Stimulated activated naive CD8-positive, alpha-beta T cell treated with anti-CD3 and anti-CD28 coated beads, Interleukin-15, Interleukin-2, amounts not matched to agents 100 U/mL and 50 U/mL, for 24 hours (primary cell): ENCODE results near the gene RALGAPB.
A peak's percentile ranks its signal among the peaks of the same experiment; 100 is the strongest.
"Not testable (repeated sequence)": the region's sequence is repeated elsewhere in the genome, so short reads cannot be mapped to it uniquely, and the experiment has no call there.

ENCODE experiments used
- ATAC-seq: fragments of 150-1000 bp; cut with Tn5 transposase; one replicate; pipeline ENCODE4 v1.10.0; 2021
- DNase-seq: peaks from one replicate; pipeline ENCODE4 v3.0.0; 2021

Gene RALGAPB

GRCh38 chr20:38497246-38497935 lies 24.7 kb downstream of the RALGAPB start:
- ATAC-seq: no peak
- DNase-seq: no peak

DNA sequence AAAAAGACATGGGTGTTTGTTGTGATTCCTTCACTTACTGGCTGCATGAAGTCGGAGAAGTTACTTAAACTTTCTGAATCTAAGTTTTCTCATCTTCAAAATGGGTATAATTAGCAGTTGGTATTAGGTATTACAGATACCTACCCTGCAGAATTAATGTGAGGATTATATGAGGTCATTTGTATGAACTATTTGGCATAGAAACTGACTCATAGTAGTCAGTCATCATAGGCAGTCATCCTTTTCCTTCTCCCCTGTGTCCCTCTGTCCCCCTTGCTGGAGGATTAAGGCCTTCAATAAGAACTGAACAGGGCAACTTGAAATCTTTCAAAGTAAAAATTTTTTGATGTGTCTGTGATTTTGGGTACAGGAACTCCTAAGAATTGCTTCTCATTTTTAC lies 26.3 kb downstream of the RALGAPB start:
- ATAC-seq (no peak), DNase-seq (no peak)

GRCh38 chr20:38499366-38499765 lies 26.7 kb downstream of the RALGAPB start:
- DNase-seq (no peak), ATAC-seq (no peak)

DNA sequence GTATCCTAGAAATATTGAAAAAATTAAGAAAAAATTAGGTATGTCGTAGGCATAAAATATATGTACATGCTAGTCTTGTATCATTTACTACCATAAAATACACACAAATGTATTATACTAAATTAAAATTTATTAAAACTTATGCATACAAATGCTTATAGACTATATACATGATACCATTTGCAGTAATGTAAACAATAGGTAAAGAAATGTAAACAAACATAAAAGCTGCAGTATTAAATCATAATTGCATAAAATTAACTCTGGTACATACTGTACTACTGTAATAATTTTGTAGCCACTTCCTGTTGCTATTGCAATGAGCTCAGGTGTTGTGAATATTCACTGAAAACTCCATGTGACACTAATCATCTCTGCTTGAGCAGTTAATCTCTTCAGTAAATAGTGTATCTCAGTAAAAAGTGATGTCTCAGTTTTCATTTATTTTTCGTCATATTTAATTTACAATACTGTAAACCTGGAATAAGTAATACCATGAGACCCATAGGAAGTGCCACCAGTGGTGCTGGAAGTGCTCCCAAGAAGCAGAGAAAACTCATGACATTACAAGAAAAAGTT lies 29.3 kb downstream of the RALGAPB start:
- DNase-seq (no peak), ATAC-seq (no peak)

DNA sequence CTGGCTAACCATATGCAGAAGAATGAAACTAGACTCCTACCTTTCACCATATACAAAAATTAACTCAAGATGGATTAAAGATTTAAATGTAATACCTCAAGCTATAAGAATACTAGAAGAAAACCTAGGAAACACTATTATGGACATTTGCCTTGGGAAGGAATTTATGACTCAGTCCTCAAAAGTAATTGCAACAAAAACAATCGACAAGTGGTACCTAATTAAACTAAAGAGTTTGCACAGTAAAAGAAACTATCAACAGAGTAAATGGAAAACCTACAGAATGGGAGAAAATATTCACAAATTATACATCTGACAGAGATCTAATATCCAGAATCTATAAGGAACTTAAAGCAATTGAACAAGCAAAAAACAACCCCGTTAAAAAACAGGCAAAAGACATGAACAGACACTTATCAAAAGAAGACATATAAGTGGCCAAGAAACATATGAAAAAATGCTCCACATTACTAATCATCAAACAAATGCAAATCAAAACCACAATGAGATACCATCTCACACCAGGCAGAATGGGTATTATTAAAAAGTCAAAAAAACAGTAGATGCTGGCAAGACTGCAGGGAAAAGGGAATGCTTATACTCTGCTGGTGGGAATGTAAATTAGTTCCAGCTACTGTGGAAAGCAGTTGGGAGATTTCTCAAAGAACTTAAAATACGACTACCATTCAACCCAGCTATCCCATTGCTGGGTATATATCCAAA lies 31.9 kb downstream of the RALGAPB start:
- DNase-seq (no peak), ATAC-seq (no peak)

- no peak for ATAC-seq
- no peak for DNase-seq
Measured at GRCh38 chr20:38505091-38505455, 32.4 kb downstream of the RALGAPB start.

DNA sequence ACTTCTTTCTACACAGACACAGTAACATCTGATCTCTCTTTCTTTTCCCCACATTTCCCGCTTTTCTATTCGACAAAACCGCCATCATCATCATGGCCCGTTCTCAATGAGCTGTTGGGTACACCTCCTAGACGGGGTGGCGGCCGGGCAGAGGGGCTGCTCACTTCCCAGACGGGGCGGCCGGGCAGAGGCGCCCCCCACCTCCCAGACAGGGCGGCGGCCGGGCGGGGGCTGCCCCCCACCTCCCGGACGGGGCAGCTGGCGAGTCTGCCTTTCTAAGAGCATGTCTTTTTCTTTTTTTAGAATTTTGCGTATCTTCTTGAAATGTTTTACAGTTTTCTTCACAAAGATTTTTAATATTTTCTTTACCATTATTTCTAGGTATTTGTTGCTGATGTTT lies 39.1 kb downstream of the RALGAPB start:
- DNase-seq: not testable (repeated sequence)

DNA sequence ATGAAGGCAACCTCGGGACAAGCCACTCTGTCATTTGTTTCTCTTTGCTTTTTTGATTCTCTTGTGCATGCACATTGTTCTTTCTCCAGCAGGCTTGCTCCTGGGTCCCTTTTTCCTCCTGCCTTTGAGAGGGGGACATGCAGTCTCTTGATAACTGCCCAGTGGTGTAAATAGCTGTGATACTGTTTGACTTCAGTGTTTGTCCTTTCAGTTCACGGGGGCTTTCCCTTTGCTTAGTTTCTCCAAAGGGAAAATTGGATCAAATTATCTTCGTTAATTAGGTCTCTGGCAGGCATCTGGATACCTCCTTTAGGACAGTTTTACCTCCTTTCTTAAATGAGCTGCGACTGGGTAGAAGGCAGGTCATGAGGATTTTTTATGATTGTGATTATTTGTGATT lies 41.5 kb downstream of the RALGAPB start:
- ATAC-seq (no peak), DNase-seq (no peak)

More for the DNA sequence above, 39.1 kb downstream of the RALGAPB start:
- not testable (repeated sequence) for ATAC-seq

DNA sequence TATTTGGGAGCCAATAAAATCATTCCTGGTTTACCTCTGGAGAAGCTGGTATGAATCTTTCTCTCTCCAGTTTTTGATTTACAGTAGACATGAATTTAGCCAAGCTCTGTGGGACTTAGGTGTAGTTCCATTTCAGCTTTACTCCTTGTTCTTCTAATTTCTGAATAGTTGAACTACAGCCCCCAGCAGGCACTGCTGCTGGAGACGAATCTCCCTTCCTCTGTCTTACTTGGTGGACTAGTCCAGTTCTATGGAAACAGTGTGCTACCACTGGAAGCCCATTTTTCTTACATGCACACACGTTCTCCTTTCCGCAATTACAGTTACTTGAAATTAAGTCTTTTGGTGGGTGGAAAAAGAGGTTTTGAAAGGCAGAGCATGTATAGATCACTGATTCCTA lies 42.3 kb downstream of the RALGAPB start:
- DNase-seq: no peak

GRCh38 chr20:38515631-38516030 lies 43.0 kb downstream of the RALGAPB start:
- ATAC-seq (no peak), DNase-seq (no peak)

More for the DNA sequence above, 42.3 kb downstream of the RALGAPB start:
- no peak for ATAC-seq

GRCh38 chr20:38519426-38519825 lies 46.8 kb downstream of the RALGAPB start:
- no peak for DNase-seq
- ATAC-seq: no peak

DNA sequence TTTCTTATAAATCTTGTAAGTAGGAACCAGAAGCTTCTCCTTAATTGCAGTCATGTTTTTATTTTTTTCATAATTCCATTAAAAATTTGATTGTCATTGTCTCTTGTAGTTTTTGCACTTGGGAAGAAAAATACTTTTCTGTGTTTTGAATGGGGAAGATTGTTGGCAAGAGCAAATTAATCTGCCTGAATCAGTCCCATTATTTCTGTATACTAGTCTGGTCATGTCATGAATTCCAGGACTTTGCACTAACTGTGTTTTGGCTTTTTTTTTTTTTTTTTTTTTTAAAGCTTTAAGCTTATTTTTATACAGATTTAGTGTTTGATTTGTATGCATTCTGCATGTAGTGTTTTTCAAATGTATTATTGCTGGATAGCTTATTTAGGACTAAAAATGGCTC lies 47.6 kb downstream of the RALGAPB start:
- no peak for DNase-seq
- no peak for ATAC-seq

DNA sequence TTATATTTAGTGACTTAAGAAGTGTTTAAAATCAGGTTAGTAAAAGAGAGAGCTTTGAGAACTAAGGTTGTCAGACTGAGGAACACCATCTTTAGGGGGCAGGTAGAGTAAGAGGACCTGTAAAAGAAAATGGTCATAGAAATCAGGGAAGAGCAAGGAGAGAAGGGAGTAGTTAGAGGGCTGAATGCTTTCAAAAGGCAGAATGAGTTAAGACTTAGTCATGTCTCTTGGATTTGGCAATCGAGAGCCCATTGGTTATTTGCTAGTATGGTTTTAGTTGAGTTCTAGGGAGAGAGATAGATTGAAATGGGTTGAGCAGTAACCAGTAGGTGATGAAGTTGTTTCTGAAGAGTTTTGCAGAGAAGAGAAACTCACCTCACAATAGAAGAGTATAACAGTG lies 51.1 kb downstream of the RALGAPB start:
- no peak for DNase-seq
- ATAC-seq: no peak

DNA sequence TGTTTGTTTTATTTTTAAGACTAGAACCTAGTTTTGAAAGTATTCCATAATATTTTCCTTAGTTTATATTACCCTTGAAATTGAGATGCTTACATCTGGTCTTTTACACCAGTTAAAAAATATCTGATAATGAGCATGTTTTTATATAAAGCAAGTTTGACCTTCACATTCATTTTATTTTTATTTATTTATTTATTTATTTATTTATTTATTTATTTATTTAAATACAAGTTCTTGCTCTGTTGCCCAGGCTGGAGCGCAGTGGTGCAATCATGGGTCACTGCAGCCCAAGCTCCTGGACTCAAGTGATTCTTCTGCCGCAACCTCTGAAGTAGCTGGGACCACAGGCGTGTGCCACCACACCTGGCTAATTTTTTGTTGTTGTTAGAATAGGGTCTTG lies 55.5 kb downstream of the RALGAPB start:
- ATAC-seq (no peak), DNase-seq (no peak)

DNA sequence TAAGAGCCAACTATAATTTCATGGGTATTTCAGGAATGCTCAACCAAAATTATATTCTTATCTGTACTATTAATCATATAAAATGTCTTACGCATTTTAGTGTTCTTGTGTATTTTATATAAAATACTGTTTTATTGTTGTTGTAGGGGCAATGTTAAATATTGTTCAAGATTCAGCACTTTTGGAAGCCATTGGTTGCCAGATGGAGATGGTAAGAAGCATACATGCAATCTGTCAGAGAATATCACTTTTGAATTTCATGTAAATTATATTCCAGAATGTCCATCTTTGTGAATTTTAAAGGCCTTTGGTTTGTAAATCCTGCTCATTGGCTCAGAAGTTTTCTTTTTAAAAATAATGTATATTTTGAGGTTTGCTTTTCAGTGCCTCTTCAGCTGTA lies 58.4 kb downstream of the RALGAPB start:
- ATAC-seq (no peak), DNase-seq (no peak)

GRCh38 chr20:38534756-38535155 lies 62.1 kb downstream of the RALGAPB start:
- DNase-seq (peak; percentile 5), ATAC-seq (peak; percentile 77)

- ATAC-seq: no peak
- no peak for DNase-seq
Measured at GRCh38 chr20:38536310-38536709, 63.7 kb downstream of the RALGAPB start.

DNA sequence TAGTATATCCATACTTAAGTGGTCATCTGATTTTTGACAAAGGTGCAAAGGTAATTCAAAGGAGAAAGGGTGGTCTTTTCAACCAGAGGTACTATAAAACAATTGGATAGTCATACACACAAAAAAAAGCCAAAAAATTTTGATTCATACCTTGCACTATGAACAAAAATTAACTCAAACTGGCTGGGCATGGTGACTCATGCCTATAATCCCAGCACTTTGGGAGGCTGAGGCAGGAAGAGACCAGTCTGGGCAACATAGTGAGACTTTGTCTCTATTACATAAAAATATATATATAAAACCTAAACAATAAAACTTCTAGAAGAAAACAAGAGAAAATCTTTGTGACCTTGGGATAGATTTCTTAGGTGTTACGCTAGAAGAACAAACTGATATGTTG lies 64.5 kb downstream of the RALGAPB start:
- ATAC-seq: no peak
- DNase-seq: no peak

DNA sequence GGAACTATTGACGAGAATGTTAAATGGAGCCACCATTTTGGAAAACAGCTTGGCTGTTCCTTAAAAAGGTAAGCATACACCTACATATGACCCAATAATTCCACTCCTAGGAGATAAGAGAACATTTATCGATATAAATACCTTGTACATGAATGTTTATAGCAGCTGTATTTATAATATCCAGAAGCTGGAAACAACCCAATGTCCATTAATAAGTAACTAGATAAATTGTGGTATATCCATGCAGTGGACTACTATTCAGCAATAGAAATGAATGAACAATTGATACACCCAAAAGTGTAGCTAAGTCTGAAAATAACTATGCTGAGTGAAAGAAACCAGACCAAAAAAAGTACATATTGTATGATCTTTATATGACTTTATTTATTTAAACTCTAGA lies 66.1 kb downstream of the RALGAPB start:
- no peak for ATAC-seq
- DNase-seq: no peak

GRCh38 chr20:38543014-38543906 lies 70.6 kb downstream of the RALGAPB start:
- ATAC-seq (no peak), DNase-seq (no peak)

- DNase-seq (no peak), ATAC-seq (no peak)
Measured at GRCh38 chr20:38545771-38546170, 73.1 kb downstream of the RALGAPB start.

DNA sequence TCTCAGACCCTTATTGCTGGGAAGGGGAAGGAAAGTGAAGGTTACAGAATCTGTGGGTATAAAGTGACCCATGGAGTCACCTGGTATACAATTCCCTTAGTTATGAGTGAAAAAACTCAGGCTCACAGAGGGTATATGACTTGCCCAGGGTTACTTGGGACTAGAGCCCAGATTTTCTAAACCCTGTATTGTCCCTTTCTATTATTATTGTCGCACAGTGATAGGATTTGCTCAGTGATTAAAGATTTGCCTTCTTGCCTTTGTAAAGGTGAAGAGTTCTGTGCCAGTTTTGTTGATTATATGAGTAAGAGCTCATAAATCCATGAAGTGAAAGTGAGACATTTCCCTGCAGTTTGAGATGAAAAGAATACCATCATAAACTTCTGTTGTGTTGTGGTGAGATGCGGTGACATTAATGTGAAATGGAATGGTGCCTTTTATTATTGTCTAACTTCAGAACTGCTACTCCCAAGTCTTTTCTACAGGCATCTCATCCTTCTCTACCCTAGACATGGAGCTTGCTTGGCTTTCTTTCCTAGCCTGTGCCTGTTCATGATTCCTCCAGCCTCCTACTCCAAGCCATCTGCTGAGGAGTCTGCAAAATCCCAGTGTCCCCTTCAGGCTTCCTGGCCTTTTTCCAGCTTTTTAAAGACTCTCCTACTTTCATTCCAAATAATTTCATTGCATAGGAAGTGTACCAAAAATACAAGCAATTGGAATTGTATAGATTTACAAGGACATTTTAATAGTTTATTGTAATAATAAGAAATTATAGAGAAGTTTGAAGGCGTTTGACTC lies 74.8 kb downstream of the RALGAPB start:
- DNase-seq: no peak

More for the DNA sequence above, 74.8 kb downstream of the RALGAPB start:
- no peak for ATAC-seq
